Measurements from ENCODE around the gene CA11. TPM values are rescaled to one million over a fixed set of nuclear protein-coding genes. Genes with fewer than 3 reads are reported as not detected.

Gene CA11
- total and polyA plus RNA-seq, 2 of the 8 experiments (the other 6 are each of a cell fraction or from before 2014, with no cell fraction given), result 51.7 to 71.4 TPM

GRCh38 chr19:48676487-48676886 lies 30.5 kb upstream of the CA11 start:
- Histone ChIP-seq H3K9ac (replicated peaks in 1 of 4; ENCODE audit: extremely low read depth in 1 of 4, low read depth in 3 of 4, low read length in 3 of 4) (no peak overlapping the region), H3K36me3 (ENCODE audit: control insufficient read depth in 2 of 4, insufficient read depth in 4 of 4, low read length in 3 of 4) (no peaks in the 10 kb centered on the region), H3K4me1 (replicated peaks in 1 of 4; ENCODE audit: control insufficient read depth in 3 of 4, insufficient read depth in 4 of 4, low read length in 3 of 4) (peaks cover 2 to 23% (median 19%) of the 10 kb centered on the region in 4 experiments), H2BK12ac (ENCODE audit: low read depth, low read length) (no peak overlapping the region), H2BK120ac (replicated peaks; ENCODE audit: low read depth, low read length) (no peak overlapping the region), H3K14ac (ENCODE audit: insufficient read length) (no peak overlapping the region), H3K9me3 (ENCODE audit: insufficient read depth in 2 of 2, low read depth in 1 of 2, low read length in 1 of 2) (no peaks in the 10 kb centered on the region), H2BK5ac (ENCODE audit: low read depth, low read length) (no peak overlapping the region), H4K20me1 (replicated peaks in 1 of 2; ENCODE audit: control insufficient read depth in 1 of 2, insufficient read depth in 2 of 2, low read length in 2 of 2) (no peaks in the 10 kb centered on the region), H3K23me2 (ENCODE audit: low read depth, low read length) (peaks cover 12% of the 10 kb centered on the region; the same call in 1 of the 2 replicates), H2BK15ac (ENCODE audit: low read length) (no peak overlapping the region), H2AK5ac (ENCODE audit: low read depth, low read length) (no peak overlapping the region), H3K4ac (replicated peaks; ENCODE audit: insufficient read length, low read depth, low read length) (no peak overlapping the region), H3K56ac (replicated peaks; ENCODE audit: insufficient read length, low read depth, low read length) (no peak overlapping the region), H3K18ac (ENCODE audit: extremely low read depth, low read length) (no peak overlapping the region), H3K4me2 (ENCODE audit: insufficient read depth in 1 of 2, low read depth in 2 of 2, low read length in 2 of 2) (no peak overlapping the region), H3K79me2 (ENCODE audit: control insufficient read depth in 1 of 2, insufficient read depth in 2 of 2, low read length in 2 of 2) (no peaks in the 10 kb centered on the region), H3K27me3 (replicated peaks in 1 of 4; ENCODE audit: control insufficient read depth in 3 of 4, extremely low read depth in 1 of 4, insufficient read depth in 3 of 4, low read length in 3 of 4) (peaks cover 0 to 5% (median 3%) of the 10 kb centered on the region in 4 experiments; a peak in 2 of 7 replicates), H4K5ac (ENCODE audit: insufficient read length, low read depth, low read length) (no peak overlapping the region), H4K91ac (replicated peaks; ENCODE audit: insufficient read length, low read length) (no peak overlapping the region), H3K27ac (ENCODE audit: low read depth, low read length) (no peak overlapping the region), H3K79me1 (ENCODE audit: low read depth, low read length) (no peaks in the 10 kb centered on the region), H3K4me3 (ENCODE audit: extremely low read depth in 1 of 4, insufficient read depth in 2 of 4, low read depth in 3 of 4, low read length in 4 of 4) (no peak overlapping the region), H2BK20ac (ENCODE audit: low read length) (no peak overlapping the region), H2AFZ (ENCODE audit: low read length) (no peak overlapping the region), H4K8ac (ENCODE audit: extremely low read depth, insufficient read depth, low read length) (no peak overlapping the region), H3K23ac (ENCODE audit: insufficient read length) (no peak overlapping the region)
- ChIA-PET CTCF (ENCODE audit: partially characterized antibody) (interaction anchor here (0.6 to 5.8 kb wide), 17 partner anchors 8 to 838 kb away, joined by 3 to 59 read pairs (median 9); partner anchors contain the start of genes CA11 and FUT2), POLR2A (ENCODE audit: partially characterized antibody) (interaction anchor here (1.6 to 2.6 kb wide), 2 partner anchors 20 to 37 kb away, joined by 7 to 12 read pairs; partner anchors contain the start of gene FUT2)
- FAIRE-seq, result no peak
- 96% methylated on average over 16 of the region's 17 CpGs; no CpG with 5 or more reads in 1 of the 2 experiments for WGBS, 2 experiments (ENCODE audit: extremely low coverage in 1 of 2, insufficient coverage in 1 of 2, insufficient read length in 1 of 2, insufficient replicate concordance in 2 of 2, low coverage in 1 of 2, low lambda C conversion rate in 2 of 2, missing lambda C conversion rate in 1 of 2)
- DNase-seq (ENCODE audit: low read depth in 1 of 2, low spot score in 2 of 2), result no peak
- TF ChIP-seq GTF2F1 (IDR thresholded peaks at IDR 0.05; ENCODE audit: borderline replicate concordance, low read depth, low read length), result no peak
- TF ChIP-seq CREB1 (IDR thresholded peaks at IDR 0.05), result no peak
- TF ChIP-seq SAP30 (IDR thresholded peaks at IDR 0.05; ENCODE audit: insufficient read depth, insufficient replicate concordance, low read length), result no peak
- TF ChIP-seq NRF1 (IDR thresholded peaks at IDR 0.05; ENCODE audit: low read depth, low read length), result no peak
- no peak for TF ChIP-seq CTCF (IDR thresholded peaks at IDR 0.05; ENCODE audit: control extremely low read depth in 1 of 3, insufficient read depth in 1 of 3, low read depth in 1 of 3, low read length in 3 of 3)
- TF ChIP-seq RXRA (IDR thresholded peaks at IDR 0.05; ENCODE audit: insufficient read depth, low read depth, low read length), result no peak
- TF ChIP-seq NANOG (IDR thresholded peaks at IDR 0.05; ENCODE audit: insufficient read depth, low read depth, low read length, poor library complexity, severe bottlenecking), result no peak
- no peak for TF ChIP-seq USF2 (IDR thresholded peaks at IDR 0.05; ENCODE audit: low read length)
- no peak for TF ChIP-seq PHF8 (conservative IDR thresholded peaks at IDR 0.05; ENCODE audit: low read depth, low read length)
- no peak for TF ChIP-seq SRF (IDR thresholded peaks at IDR 0.05; ENCODE audit: low read depth, low read length)

Measured in H1 (cell line).